Liver (tissue), 9 donors: ENCODE data around the gene FYB1. TPM values are rescaled to one million over a fixed set of nuclear protein-coding genes. Genes with fewer than 3 reads are reported as not detected.

ENCODE experiments used
- DNase-seq: peaks from one replicate; pipeline ENCODE4 v3.0.0-alpha.2; 2017; ENCODE audit warnings: low spot score
- H3K27ac ChIP-seq, 2 donors: one replicate each; pipeline ENCODE4 v1.7.0; 2013; ENCODE audit warnings: inconsistent platforms in 2 of 2, low read length in 2 of 2, control low read depth in 1 of 2, low read depth in 1 of 2, mild to moderate bottlenecking in 1 of 2
- H3K27me3 ChIP-seq, 4 donors: one replicate each; pipeline versions ENCODE4 v1.6.1 to v1.7.0; 2013; ENCODE audit warnings: low read length in 3 of 4, inconsistent platforms in 1 of 4, mild to moderate bottlenecking in 1 of 4, moderate library complexity in 1 of 4; ENCODE audit not compliant: control insufficient read depth in 4 of 4, insufficient read depth in 4 of 4
- H3K36me3 ChIP-seq, 4 donors: one replicate each; pipeline versions ENCODE4 v1.6.1 to v1.7.0; 2013; ENCODE audit warnings: low read length in 3 of 4, mild to moderate bottlenecking in 3 of 4, low read depth in 1 of 4, moderate library complexity in 1 of 4; ENCODE audit not compliant: control insufficient read depth in 4 of 4, insufficient read depth in 3 of 4
- H3K4me1 ChIP-seq, 4 donors: one replicate each; pipeline versions ENCODE4 v1.6.1 to v1.7.0; 2013; ENCODE audit warnings: low read length in 3 of 4, mild to moderate bottlenecking in 3 of 4, moderate library complexity in 1 of 4; ENCODE audit not compliant: control insufficient read depth in 4 of 4, insufficient read depth in 4 of 4
- H3K4me3 ChIP-seq, 3 donors: one replicate each; pipeline versions ENCODE4 v1.6.1 to v1.7.0; 2013; ENCODE audit warnings: low read length in 3 of 3, control low read depth in 1 of 3, low read depth in 1 of 3, mild to moderate bottlenecking in 1 of 3
- H3K9ac ChIP-seq, 2 donors: one replicate each; pipeline ENCODE4 v1.7.0; 2013; ENCODE audit warnings: low read length in 2 of 2, mild to moderate bottlenecking in 2 of 2, moderate library complexity in 2 of 2, control low read depth in 1 of 2, low read depth in 1 of 2
- H3K9me3 ChIP-seq, 4 donors: one replicate each; pipeline versions ENCODE4 v1.6.1 to v1.7.0; 2013; ENCODE audit warnings: low read length in 3 of 4; ENCODE audit not compliant: control insufficient read depth in 4 of 4
- EGR1 ChIP-seq, 2 donors: IDR thresholded peaks; 2 replicates each; pipeline ENCODE4 v1.6.1; 2016 to 2018; ENCODE audit warnings: antibody characterized with exemption in 2 of 2, low read depth in 2 of 2
- FOXA1 ChIP-seq: IDR thresholded peaks from 2 replicates; pipeline ENCODE4 v1.6.1; 2016; ENCODE audit warnings: antibody characterized with exemption
- GABPA ChIP-seq, 2 donors: IDR thresholded peaks in 1 of 2; conservative IDR thresholded peaks in 1 of 2; 2 replicates each; pipeline ENCODE4 v1.6.1; 2016; ENCODE audit warnings: antibody characterized with exemption in 2 of 2, mild to moderate bottlenecking in 1 of 2, moderate library complexity in 1 of 2
- HNF4G ChIP-seq: IDR thresholded peaks from 2 replicates; pipeline ENCODE4 v1.6.1; 2016; ENCODE audit warnings: antibody characterized with exemption
- JUND ChIP-seq, 2 donors: IDR thresholded peaks; 2 replicates each; pipeline ENCODE4 v1.6.1; 2016; ENCODE audit warnings: antibody characterized with exemption in 2 of 2
- NR2F2 ChIP-seq: IDR thresholded peaks from 2 replicates; pipeline ENCODE4 v1.6.1; 2016; ENCODE audit warnings: antibody characterized with exemption
- RAD21 ChIP-seq, 2 donors: IDR thresholded peaks; 2 replicates each; pipeline ENCODE4 v1.6.1; 2016; ENCODE audit warnings: antibody characterized with exemption in 2 of 2, mild to moderate bottlenecking in 2 of 2
- RXRA ChIP-seq, 2 donors: IDR thresholded peaks; 2 replicates each; pipeline ENCODE4 v1.6.1; 2017 to 2018; ENCODE audit warnings: antibody characterized with exemption in 2 of 2, mild to moderate bottlenecking in 1 of 2
- SP1 ChIP-seq: IDR thresholded peaks from 2 replicates; pipeline ENCODE4 v1.6.1; 2018; ENCODE audit warnings: antibody characterized with exemption, mild to moderate bottlenecking
- TAF1 ChIP-seq: conservative IDR thresholded peaks from 2 replicates; pipeline ENCODE4 v1.6.1; 2016; ENCODE audit warnings: antibody characterized with exemption, mild to moderate bottlenecking
- YY1 ChIP-seq: IDR thresholded peaks from 2 replicates; pipeline ENCODE4 v1.6.1; 2016; ENCODE audit warnings: antibody characterized with exemption, mild to moderate bottlenecking
- WGBS: extraction: QIAGEN DNeasy Blood & Tissue Kit; methylation state at CpG from one replicate; pipeline ENCODE4 v1.1.7; 2013; 5-methylcytosine and 5-hydroxymethylcytosine counted together
- polyA plus RNA-seq, 2 donors: library from polyadenylated mRNA; stranded (reverse) in 1 of 2; unstranded in 1 of 2; fragments of 200-250 nt in 1 of 2; fragments of >200 nt in 1 of 2; fragmentation: Nextera tagmentation in 1 of 2; extraction: Ambion mirVana in 1 of 2; gene quantifications; one replicate each; pipeline versions ENCODE4 v1.2.1 to v1.2.3, GENCODE V29; 2013 to 2015
- total RNA-seq, 2 donors: library from RNA; depleted of rRNA; stranded (reverse); fragments of >200 nt; gene quantifications; one replicate each; pipeline ENCODE4 v1.2.3, GENCODE V29; 2014
- TF ChIP-seq, protein P1 (sequence below): IDR thresholded peaks from 2 replicates; pipeline ENCODE4 v1.6.1; 2016; ENCODE audit warnings: antibody characterized with exemption, mild to moderate bottlenecking
- TF ChIP-seq, protein P2 (sequence below): IDR thresholded peaks from 2 replicates; pipeline ENCODE4 v1.6.1; 2016; ENCODE audit warnings: antibody characterized with exemption
- TF ChIP-seq, protein P3 (sequence below): fragments of 150-350 bp; IDR thresholded peaks from 2 replicates; pipeline ENCODE4 v1.5.1; 2017; ENCODE audit warnings: improper control_type of control experiment, low read depth, low read length; ENCODE audit not compliant: missing input control
- TF ChIP-seq, protein P4 (sequence below): IDR thresholded peaks from 2 replicates; pipeline ENCODE4 v1.6.1; 2016; ENCODE audit warnings: antibody characterized with exemption
- TF ChIP-seq, protein P5 (sequence below): IDR thresholded peaks from 2 replicates; pipeline ENCODE4 v1.6.1; 2016; ENCODE audit warnings: antibody characterized with exemption
- donor health status: healthy.
- donor health status: healthy.
- donor health status: healthy.
- donor health status: healthy.
- donor health status: healthy.

The FYB1 gene
- total and polyA plus RNA-seq, 4 donors = 2.3 to 14.6 (median 6.9) TPM

DNA sequence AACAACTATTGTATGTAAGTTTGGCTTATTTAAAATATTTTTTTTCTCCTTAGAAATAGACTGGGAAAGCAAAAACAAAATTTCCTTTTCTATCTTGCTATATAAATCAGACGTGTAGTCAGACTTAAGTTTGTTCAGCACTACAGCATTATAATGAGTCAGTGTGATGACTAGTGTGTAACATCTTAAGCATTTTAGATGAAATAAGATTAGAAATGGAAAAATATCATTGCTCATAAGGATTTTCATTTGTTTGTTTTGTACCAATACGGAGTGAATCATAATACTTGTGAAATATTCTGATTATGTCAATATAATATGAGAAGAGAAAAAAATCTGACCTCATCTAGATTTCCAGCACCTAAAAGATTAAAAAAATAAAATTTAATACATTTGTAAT is 80.5 kb downstream of the FYB1 start:
- Histone ChIP-seq H3K4me1 (no peaks in the 10 kb centered on the region), H3K27ac (no peak overlapping the region), H3K36me3 (no peaks in the 10 kb centered on the region), H3K9me3 (no peaks in the 10 kb centered on the region), H3K4me3 (no peak overlapping the region), H3K9ac (no peak overlapping the region), H3K27me3 (no peaks in the 10 kb centered on the region)
- no peak for DNase-seq
- TF ChIP-seq FOXA1 = no peak
- no peak for TF ChIP-seq YY1
- no peak for TF ChIP-seq TAF1
- no peak for TF ChIP-seq SP1
- no peak for TF ChIP-seq RAD21 (IDR thresholded peaks at IDR 0.05)
- TF ChIP-seq, protein P1, sequence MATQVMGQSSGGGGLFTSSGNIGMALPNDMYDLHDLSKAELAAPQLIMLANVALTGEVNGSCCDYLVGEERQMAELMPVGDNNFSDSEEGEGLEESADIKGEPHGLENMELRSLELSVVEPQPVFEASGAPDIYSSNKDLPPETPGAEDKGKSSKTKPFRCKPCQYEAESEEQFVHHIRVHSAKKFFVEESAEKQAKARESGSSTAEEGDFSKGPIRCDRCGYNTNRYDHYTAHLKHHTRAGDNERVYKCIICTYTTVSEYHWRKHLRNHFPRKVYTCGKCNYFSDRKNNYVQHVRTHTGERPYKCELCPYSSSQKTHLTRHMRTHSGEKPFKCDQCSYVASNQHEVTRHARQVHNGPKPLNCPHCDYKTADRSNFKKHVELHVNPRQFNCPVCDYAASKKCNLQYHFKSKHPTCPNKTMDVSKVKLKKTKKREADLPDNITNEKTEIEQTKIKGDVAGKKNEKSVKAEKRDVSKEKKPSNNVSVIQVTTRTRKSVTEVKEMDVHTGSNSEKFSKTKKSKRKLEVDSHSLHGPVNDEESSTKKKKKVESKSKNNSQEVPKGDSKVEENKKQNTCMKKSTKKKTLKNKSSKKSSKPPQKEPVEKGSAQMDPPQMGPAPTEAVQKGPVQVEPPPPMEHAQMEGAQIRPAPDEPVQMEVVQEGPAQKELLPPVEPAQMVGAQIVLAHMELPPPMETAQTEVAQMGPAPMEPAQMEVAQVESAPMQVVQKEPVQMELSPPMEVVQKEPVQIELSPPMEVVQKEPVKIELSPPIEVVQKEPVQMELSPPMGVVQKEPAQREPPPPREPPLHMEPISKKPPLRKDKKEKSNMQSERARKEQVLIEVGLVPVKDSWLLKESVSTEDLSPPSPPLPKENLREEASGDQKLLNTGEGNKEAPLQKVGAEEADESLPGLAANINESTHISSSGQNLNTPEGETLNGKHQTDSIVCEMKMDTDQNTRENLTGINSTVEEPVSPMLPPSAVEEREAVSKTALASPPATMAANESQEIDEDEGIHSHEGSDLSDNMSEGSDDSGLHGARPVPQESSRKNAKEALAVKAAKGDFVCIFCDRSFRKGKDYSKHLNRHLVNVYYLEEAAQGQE = no peak
- TF ChIP-seq, protein P2, sequence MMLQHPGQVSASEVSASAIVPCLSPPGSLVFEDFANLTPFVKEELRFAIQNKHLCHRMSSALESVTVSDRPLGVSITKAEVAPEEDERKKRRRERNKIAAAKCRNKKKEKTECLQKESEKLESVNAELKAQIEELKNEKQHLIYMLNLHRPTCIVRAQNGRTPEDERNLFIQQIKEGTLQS = no peak
- no peak for TF ChIP-seq RXRA (IDR thresholded peaks at IDR 0.05)
- no peak for TF ChIP-seq EGR1 (IDR thresholded peaks at IDR 0.05; ENCODE audit: low read depth in 2 of 2)
- no peak for TF ChIP-seq HNF4G
- TF ChIP-seq NR2F2 = no peak
- TF ChIP-seq, protein P3, sequence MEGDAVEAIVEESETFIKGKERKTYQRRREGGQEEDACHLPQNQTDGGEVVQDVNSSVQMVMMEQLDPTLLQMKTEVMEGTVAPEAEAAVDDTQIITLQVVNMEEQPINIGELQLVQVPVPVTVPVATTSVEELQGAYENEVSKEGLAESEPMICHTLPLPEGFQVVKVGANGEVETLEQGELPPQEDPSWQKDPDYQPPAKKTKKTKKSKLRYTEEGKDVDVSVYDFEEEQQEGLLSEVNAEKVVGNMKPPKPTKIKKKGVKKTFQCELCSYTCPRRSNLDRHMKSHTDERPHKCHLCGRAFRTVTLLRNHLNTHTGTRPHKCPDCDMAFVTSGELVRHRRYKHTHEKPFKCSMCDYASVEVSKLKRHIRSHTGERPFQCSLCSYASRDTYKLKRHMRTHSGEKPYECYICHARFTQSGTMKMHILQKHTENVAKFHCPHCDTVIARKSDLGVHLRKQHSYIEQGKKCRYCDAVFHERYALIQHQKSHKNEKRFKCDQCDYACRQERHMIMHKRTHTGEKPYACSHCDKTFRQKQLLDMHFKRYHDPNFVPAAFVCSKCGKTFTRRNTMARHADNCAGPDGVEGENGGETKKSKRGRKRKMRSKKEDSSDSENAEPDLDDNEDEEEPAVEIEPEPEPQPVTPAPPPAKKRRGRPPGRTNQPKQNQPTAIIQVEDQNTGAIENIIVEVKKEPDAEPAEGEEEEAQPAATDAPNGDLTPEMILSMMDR = no peak
- WGBS = 82% methylated on average over 2 of the region's 2 CpGs

DNA sequence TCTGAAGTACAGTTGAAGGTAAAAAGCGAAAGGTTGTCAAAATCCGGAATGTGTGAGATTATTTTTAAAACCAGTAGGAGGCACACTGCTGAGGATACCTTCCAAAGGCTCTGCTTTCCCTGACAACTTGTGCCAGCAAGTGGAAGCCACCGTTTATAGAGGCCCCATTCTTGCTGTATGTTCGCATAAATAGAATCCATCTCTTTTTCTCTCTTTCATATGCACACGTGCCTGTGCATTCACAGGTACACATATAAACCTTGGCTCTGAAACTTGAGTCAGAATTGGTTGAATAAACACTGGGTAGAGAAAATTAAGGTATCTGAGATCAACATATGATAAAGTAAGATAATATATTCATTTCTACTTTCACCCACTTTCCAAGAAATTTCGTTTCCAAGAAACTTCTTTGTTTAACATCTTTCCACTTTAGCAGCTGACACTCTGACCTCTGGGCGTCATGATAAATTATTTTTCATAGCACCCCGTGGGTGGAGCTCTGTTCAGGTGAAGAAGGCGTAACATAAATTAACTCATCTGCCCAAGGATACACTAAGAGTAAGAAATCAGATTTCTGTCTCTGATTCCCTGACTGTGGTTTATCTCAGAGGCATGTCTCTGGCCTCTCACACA is 81.4 kb downstream of the FYB1 start:
- Histone ChIP-seq H3K9ac (no peak overlapping the region), H3K4me1 (no peaks in the 10 kb centered on the region), H3K36me3 (no peaks in the 10 kb centered on the region), H3K27ac (no peak overlapping the region), H3K27me3 (no peaks in the 10 kb centered on the region), H3K4me3 (no peak overlapping the region), H3K9me3 (no peaks in the 10 kb centered on the region)
- DNase-seq = no peak
- WGBS = 76% methylated on average over 9 of the region's 9 CpGs
- TF ChIP-seq GABPA (IDR thresholded peaks at IDR 0.05 in 1 of 2, conservative IDR thresholded peaks at IDR 0.05 in 1 of 2) (no peak), JUND (IDR thresholded peaks at IDR 0.05) (no peak), YY1 (no peak), TAF1 (no peak)
- TF ChIP-seq, protein P3 = no peak
- TF ChIP-seq, protein P4, sequence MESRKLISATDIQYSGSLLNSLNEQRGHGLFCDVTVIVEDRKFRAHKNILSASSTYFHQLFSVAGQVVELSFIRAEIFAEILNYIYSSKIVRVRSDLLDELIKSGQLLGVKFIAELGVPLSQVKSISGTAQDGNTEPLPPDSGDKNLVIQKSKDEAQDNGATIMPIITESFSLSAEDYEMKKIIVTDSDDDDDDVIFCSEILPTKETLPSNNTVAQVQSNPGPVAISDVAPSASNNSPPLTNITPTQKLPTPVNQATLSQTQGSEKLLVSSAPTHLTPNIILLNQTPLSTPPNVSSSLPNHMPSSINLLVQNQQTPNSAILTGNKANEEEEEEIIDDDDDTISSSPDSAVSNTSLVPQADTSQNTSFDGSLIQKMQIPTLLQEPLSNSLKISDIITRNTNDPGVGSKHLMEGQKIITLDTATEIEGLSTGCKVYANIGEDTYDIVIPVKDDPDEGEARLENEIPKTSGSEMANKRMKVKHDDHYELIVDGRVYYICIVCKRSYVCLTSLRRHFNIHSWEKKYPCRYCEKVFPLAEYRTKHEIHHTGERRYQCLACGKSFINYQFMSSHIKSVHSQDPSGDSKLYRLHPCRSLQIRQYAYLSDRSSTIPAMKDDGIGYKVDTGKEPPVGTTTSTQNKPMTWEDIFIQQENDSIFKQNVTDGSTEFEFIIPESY = no peak
- TF ChIP-seq, protein P5, sequence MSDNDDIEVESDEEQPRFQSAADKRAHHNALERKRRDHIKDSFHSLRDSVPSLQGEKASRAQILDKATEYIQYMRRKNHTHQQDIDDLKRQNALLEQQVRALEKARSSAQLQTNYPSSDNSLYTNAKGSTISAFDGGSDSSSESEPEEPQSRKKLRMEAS = no peak
